Glomerular visceral epithelial cell (primary cell): ENCODE results near the gene PPP1CC.
"Not testable (repeated sequence)": the region's sequence is repeated elsewhere in the genome, so short reads cannot be mapped to it uniquely, and the experiment has no call there.

Experiments
- DNase-seq: peaks from one replicate; pipeline ENCODE4 v3.0.0-alpha.2; 2016; ENCODE audit errors: extremely low spot score

The PPP1CC gene

DNA sequence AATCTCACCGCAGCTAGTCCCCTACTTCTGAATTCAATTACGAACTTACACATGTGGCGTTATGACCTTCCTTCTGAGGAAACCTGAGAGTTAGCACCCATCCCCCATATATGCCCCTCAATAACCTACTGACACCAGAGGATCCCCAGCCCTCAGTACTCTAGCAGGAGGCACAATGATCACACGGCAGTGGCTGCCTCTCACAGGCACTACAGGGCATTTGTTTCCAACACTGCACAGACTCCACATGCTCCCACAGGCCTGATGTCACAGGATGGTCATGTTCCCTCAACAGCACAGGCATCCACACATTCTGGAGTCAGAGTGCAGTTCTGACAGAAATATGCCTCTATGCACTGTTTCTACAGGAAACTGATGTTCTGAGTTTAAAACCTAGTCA, 17.4 kb downstream of the PPP1CC start:
- DNase-seq, result no peak

DNA sequence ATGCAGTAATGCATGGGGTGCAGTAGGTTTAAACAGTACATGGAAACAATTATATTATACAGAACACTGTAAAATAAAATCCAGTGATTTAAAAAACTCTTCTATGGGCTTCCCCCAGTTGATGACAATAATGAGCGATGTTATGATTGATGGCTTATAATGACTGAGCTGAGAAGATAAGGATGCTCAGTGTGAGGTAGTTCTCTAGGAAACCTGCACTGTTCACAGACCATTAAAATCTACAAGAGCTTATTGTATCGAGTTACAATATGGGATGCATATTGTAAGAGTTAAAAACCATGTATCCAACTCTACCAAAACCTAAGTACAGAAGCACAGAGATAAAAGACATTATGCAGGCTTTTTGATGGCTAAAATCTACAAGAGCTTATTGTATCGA, 19.8 kb downstream of the PPP1CC start:
- not testable (repeated sequence) for DNase-seq

DNA sequence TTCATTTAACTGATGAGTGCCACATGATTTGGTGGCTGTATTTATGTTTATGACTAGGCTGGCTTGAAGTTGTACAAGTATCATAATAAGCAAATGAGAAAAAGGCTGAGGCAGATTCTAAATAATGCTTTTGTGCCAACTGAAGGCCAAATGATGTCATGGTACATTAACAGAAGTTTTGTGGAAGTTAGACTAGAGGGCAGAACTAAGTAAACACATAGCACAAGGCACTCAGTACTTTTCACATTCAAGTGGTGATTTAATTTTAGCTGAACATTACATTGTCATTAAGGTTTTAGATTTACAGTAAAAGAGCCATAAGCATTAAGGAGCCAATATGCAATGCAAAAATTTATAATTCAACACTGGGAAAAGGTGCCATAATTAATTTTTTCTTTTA, 21.1 kb downstream of the PPP1CC start:
- no peak for DNase-seq

DNA sequence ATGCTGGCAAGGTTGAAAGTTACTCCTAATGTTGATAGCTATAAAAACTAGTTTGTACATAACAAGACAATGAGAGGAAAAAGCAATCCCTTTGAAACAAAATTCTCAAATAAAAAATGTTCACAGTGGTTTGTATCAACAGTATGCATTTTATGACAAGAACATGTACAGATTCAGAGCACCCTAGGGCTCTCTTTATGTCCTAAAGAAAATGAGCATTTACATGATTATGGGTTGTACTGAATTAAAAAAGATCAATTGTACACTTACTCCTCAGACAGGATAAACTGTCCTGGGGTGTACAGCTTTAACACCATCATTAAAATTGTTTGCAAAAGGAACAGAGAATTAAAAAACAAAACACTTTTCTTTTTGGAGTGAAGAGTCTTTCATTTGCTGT, 22.2 kb downstream of the PPP1CC start:
- DNase-seq, result no peak

DNA sequence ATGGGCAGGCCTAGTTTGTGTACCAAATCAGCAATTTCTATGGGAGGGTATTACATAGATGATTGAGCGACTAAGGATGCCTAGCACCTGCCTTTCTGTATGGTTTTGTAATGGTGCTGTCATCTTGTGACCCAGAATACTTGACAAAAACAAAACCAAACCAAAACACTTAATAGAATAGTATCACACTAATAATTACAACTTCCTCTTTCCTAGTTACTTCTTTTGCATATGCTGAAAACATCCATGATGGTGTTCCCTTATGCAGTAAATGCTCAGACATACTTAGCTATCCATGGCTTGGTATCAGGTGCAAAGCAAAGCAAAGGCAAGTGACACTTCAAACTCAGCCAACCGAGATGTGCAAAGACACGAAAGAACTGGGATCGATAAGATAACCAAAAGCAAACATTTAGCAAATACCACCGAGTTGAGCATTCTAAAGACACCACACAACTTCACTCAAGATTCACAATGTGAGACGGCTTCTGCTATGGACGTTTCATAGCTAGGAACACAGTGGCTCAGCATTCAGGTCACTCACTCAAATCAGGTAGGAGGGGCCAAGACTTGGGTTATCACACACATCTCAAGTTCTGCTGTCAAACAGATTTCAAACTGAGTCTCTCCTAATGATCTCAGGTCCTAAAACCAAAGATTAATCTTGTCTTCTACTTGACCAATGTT, 24.3 kb downstream of the PPP1CC start:
- DNase-seq, result no peak

DNA sequence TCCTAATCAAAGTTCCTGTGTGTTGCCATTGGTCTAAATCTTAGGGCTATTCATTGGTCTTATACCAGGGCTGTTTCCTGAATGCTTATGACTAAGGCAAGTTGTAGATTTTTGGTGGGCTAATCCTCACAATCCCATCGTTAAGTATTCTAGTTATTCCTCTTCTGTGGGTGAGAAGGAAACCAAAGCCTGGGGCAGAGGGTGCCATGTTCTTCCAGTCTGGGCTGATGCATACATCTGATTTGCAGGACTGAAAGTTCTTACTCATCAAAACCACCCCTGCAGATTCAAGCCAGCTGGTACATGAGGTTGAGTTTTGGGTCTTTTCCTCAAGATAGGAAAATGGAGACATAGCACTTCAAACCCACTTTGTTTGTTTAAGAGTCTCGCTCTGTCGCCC, 25.7 kb downstream of the PPP1CC start:
- no peak for DNase-seq

DNA sequence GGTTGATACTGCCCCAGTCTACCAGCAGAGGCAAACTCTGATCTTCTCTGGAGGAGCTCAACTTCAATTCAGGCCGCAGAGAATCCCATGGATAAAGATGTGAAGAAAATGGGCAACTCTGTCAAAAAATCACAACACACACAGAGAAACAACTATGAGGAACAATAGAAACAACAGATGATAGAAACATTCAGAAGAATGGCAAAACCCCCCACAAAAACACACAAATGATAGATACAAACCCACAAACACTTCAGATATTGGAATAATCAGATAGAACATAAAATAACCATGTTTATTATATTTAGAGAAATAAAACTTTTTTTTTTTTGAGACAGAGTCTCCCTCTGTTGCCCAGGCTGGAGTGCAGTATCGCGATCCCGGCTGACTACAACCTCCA, 33.8 kb downstream of the PPP1CC start:
- no peak for DNase-seq

DNA sequence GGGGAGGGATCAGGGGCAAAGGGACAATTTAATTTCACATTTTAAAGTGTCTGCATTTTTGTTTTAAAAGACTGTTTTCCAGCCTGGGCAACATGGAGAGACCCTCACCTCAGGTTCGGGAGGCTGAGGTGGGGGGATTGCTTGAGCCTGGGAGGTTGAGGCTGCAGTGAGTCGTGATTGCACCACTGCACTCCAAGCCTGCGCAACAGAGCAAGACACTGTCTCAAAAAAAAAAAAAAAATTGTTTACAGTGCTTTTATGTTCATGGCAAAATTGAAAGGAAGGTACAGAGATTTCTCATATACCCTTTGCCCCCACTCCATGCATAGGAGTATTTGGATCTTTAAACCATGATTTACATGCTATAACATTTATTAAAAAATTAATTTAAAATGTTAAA, 37.4 kb downstream of the PPP1CC start:
- DNase-seq, result no peak

DNA sequence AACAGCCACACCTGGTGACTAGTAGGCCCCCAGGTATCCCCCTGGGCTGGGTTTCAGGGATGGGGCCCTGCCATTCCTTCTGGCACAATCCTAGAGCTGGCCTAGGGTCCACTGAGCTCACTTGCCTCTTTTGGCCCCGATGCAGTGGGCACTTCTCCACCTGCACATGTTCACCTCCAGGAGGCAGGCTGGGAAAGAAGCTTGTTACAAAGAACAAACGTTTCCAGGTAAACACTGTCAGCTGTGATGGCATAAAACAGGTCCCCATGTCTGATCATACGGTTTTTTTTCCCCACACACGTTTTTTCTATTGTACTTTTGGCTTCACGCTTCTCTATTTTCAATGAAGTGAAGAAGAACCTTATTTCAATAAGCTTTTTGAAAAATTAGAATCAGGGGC, 37.9 kb downstream of the PPP1CC start:
- DNase-seq, result peak; percentile 17

DNA sequence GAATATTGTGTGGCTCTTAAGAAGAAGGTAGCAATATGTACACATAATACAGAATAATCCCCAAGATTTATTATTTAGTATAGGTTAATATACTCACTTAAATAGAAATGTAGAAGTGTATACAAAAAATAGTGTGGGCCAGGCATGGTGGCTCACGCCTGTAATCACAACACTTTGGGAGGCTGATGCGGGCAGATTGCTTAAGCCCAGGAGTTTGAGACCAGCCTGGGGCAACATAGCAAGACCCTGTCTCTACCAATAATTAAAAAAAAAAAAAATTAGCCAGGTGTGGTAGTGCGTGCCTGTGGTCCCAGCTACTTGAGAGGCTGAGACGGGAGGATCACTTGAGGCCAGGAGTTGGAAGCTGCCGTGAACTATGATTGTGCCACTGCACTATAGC, 38.5 kb downstream of the PPP1CC start:
- no peak for DNase-seq

DNA sequence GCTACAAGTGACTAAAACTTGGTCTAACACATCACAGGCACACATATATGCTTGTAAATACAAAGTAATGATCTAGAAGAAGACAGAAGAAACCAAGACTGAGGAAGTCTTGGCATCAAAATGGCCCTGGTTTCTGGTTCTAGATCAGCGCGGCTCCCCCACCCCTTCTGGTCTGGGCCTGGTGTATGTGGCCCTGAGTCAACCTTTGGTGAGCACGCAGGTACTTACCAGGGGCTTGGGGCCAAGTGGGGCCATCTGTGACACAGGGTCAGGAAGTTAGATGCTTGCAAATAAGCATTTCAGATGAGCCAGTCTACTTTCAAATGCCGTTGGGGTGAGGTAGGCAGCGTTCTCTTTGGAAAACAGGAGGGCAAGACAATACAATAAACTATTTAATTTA, 40.6 kb downstream of the PPP1CC start:
- DNase-seq, result no peak

DNA sequence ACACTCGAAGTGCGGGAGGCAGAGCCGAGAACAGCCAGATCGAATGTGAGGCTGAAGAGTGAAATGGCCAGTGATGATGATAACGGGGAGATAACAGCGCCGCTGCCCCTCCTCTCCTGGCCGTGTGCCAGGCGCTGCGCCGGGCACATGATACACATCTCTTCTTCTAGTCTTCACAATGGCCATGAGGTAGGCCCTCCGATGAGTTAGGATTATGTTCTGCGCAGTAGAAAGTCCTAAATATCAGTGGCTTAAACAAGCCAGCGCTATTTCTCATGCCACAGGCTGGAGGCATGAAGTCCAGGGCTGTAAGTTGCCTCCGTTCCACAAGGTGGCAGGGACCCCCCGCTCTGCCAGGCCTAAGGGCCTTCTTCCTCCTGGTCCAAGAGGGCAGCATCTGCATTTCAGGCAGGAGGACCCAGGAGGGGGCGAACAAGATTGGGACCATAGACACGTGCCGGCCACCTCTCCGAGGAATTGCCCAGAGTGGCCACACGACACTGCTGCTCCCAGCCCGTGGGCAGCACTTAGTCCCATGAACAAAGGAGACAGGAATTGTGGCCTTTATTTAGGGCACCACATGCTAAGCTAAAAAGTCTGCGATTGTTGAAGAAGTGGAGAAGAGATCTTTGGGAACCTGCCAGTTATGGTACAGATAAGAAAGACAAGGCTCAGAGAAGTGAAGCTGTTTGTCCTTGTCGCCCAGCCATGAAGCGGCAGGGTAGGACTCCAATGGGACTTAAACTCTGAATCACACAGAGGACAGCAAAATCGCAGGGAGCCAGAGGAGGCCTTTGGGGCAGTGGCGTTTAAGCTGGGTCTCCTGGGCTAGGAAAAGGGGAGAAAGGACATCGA, 42.9 kb downstream of the PPP1CC start:
- DNase-seq, result no peak

DNA sequence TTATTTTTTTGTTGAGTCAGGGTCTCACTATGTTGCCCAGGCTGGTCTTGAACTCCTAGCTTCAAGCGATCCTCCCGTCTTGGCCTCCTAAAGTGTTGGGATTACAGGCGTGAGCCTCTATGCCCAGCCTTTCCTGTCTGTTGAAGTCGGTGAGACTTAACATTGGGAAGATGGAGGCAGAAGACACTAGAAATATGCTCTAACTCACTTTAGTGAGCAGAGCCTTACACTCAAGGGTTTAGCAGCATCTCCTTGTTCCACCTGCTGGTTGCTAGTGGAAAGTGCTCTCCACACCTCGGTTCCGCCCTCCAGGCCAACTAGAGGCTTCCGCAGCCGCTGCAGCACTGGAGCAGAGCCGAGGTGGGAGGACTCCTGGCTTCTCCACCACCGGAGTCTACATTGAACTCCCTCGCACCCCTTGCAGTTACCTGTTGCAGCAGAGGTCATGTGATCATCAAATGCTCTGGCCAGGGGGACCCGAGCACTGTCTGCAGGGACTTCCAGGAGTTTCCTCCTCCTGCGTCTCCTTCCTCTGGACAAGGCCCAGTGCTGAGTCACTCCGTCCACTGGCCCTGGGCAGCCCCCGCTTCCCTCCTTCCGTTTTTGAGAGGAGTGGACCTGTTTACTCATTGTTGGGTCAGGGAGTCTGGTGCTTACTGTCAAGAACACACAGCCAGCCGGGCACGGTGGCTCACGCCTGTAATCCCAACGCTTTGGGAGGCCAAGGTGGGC, 44.4 kb downstream of the PPP1CC start:
- peak; percentile 73 for DNase-seq

DNA sequence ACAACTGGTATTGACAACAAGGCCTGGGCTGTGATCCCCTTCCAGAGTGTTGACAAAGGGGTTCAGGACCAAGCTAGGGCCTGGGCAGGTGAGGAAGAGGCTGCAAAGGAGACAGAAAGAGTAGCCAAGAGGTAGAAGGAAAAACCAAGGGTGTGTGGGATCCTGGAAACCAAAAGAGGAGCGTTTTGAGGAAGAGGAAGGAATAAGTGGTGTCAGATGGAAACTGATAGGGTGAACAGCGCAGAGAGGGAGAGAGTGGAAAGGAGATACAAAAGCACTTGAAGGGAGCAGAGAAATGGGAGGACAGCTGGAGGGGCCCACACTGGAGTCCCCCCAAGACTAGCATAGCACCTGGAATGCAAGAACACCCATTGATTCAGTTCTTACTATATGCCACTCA, 45.5 kb downstream of the PPP1CC start:
- no peak for DNase-seq

DNA sequence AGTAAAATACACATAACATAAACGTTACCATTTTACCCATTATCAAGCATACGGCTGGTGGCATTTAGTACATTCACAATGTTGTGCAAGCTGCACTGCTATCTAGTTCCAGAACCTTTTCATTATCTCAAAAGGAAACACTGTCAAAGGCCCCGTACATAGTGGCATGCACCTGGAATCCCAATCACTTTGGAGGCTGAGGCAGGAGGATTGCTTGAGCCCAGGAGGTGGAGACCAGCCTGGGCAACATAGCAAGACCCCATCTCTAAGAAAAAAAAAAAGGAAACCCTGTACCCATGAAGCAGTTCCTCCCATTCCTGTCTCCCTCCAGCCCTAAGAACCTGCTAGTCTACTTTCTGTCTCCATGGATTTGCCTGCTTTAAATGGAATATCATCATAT, 46.4 kb downstream of the PPP1CC start:
- DNase-seq, result no peak

DNA sequence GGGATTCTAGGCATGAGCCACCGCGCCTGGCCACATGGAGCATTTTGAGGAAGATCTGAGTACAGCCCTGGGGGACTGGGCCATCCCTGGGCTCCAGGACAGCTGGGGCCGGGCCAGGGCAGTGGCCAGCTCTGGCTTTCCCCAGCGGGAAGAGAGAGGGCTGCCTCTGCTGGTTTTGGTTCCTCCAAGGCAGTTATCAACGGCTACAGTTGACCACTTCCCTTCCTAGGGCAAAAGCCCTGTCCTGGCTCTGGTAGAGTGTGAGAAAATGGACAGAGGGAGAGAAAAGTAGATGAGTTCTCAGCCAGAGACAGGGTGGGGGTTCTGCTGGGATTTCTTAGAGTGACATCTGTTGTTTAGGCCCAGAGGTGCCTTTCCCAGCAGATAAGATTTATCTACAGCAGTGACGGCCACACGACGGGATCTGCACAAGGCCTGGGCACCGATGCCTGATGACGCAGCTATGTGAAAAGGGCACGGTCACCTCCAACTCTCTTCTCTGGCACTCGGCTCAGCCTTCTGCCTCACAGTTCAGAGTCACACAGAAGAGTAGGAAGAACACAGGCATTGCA, 48.3 kb downstream of the PPP1CC start:
- DNase-seq, result no peak

DNA sequence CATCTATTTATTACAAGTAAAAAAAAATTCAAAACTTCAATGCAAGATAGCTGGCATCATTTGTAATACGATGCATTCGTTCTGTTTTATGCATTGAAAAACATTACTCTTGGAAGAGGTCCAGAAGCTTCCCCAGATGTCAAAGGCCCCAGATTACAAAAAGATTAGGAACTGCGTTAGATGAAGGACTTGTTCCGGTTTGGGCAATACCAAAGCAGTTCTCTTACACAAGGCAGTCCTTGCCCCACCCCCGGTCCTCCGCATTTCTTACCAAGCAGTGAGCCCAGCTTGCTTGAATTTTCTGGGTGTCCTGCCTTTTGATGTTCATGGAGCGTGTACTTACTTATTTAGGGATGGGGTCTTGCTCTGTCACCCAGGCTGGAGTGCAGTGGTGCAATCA, 49.0 kb downstream of the PPP1CC start:
- no peak for DNase-seq

DNA sequence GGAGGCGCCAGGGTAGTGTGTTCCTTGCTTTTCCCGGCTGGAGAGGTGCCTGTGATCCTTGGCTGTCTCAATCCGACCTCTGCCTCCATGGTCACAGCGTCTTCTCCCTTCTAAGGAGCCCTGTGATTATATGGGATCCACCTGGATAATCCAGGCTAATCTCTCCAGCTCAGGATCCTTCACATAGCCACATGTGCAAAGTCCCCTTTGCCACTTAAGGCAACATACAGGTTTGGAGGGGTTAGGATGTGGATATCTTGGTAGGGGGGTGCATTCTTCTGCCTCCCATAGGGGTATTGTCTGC, 52.6 kb downstream of the PPP1CC start:
- DNase-seq, result no peak

DNA sequence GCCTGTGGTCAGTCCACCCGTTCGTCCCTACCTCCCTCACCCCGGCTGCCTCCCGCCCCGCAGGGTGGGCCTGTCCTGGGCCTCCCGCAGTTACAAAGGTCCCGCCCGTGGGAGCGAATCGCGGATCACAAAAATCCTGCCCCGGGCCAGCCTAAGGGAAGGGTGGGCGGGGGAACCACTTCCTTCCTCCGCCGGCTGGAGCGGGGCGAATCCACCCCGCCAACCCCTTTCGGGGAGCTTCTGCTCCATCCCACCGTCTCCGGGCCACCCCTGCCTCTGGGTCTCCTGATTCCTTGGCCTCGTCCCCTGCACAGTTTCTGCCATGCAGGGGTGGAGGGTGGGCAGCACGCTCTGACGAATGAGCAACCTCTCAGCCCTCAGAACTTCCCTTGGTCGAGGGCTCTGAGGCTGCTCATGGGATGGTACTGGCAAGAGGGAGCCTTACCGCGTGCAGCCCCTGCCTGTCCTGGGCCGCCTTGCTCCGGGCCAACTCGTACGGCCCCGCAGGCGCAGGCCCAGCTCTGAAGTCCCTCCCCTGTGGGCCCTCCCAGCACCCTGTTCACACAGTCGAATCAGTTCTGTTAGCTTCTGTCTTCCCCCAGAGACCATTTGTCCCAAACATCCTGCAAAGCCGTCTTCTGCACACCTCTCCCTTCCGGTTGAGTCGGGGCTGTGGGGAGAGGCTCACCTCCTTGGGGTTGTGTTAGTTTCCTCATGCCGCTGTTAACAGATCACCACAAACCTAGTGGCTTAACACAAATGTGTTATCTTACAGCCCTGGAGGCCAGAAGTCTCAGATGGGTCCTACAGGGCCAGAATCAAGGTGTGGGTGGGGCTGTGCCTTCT, 53.2 kb downstream of the PPP1CC start:
- no peak for DNase-seq

DNA sequence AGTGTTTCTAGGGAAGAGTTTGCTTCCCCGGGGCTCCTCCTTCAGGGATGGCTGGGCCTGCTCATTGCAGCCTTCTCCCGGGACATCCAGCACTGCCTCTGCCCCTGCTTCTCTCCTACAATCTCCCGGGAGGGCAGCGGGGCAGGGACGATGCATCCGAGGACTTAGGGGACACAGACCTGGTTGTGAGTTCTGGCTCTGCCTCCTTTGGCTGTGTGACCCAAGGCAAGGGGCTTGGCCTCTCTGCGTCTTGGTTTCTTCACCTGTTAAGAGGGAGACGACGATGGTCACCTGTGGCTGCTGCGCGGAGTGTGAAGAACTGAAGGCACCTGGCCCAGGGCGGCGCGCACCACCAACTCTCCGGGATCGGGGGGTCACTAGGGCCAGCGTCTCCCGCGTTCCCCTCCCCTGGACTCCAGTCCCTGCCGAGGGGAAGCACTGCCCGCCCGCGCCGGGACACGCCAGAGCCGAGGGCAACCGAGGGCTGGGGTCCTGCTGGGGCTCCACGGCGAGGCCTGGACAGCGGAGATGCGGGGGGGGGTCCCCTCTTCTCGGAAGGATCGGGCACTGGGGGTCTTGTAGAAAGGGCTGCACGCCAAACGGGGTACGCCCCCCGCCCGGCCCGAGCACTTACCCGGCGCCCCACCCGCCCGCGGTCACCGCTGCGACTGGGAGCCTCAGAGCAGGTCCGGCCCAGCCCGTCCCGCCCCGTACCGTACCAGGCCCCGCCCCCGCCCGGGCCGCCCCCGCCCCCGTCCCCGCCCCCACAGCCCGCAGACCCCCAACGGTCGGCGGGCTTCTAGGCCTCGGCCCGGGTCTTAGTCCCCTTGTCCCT, 54.0 kb downstream of the PPP1CC start, which contains the start of gene HVCN1:
Gene HVCN1 (minus strand): TSS at position 670 of the 835 bp plus-strand sequence. CDS start 5,870 bp downstream, outside the sequence.
- DNase-seq, result no peak
